A549 (cell line): ENCODE data around the gene ITFG1.

Experiments used
- CEBPB ChIP-seq, 2 experiments: fragments of >200 bp in 1 of 2; sonication (Bioruptor Twin) in 1 of 2; formaldehyde crosslinking in 1 of 2; IDR thresholded peaks; 2 replicates each; pipeline ENCODE4 v1.6.1; 2012 to 2016
- CHD4 ChIP-seq: fragments of 200-600 bp; sonication (generic); IDR thresholded peaks from 2 replicates; pipeline ENCODE4 v1.6.1; 2016; ENCODE audit warnings: antibody characterized with exemption, mild to moderate bottlenecking, borderline replicate concordance
- CTCF ChIP-seq: fragments of >200 bp; sonication (Bioruptor Twin); formaldehyde crosslinking; IDR thresholded peaks from 3 replicates; pipeline ENCODE4 v1.5.1; 2016
- EP300 ChIP-seq, 2 experiments: fragments of >200 bp; sonication (Bioruptor Twin); formaldehyde crosslinking; IDR thresholded peaks; 2 replicates in 1 of 2; 3 replicates in 1 of 2; pipeline ENCODE4 v1.6.1; 2016 to 2017
- JUN ChIP-seq, 2 experiments: fragments of >200 bp; sonication (Bioruptor Twin); formaldehyde crosslinking; IDR thresholded peaks; 2 replicates in 1 of 2; 3 replicates in 1 of 2; pipeline ENCODE4 v1.6.1; 2016 to 2017
- TF ChIP-seq, protein P1 (sequence below): fragments of 200-600 bp; sonication (generic); IDR thresholded peaks from 2 replicates; pipeline ENCODE4 v1.6.1; 2016; ENCODE audit warnings: antibody characterized with exemption, mild to moderate bottlenecking, moderate library complexity

GRCh38 chr16:47449788-47450187 lies 11.1 kb downstream of the ITFG1 start:
- TF ChIP-seq CEBPB (IDR thresholded peaks at IDR 0.05) (no peak), CTCF (no peak), CHD4 (no peak), EP300 (IDR thresholded peaks at IDR 0.05) (no peak), JUN (IDR thresholded peaks at IDR 0.05) (no peak)
- TF ChIP-seq, protein P1, sequence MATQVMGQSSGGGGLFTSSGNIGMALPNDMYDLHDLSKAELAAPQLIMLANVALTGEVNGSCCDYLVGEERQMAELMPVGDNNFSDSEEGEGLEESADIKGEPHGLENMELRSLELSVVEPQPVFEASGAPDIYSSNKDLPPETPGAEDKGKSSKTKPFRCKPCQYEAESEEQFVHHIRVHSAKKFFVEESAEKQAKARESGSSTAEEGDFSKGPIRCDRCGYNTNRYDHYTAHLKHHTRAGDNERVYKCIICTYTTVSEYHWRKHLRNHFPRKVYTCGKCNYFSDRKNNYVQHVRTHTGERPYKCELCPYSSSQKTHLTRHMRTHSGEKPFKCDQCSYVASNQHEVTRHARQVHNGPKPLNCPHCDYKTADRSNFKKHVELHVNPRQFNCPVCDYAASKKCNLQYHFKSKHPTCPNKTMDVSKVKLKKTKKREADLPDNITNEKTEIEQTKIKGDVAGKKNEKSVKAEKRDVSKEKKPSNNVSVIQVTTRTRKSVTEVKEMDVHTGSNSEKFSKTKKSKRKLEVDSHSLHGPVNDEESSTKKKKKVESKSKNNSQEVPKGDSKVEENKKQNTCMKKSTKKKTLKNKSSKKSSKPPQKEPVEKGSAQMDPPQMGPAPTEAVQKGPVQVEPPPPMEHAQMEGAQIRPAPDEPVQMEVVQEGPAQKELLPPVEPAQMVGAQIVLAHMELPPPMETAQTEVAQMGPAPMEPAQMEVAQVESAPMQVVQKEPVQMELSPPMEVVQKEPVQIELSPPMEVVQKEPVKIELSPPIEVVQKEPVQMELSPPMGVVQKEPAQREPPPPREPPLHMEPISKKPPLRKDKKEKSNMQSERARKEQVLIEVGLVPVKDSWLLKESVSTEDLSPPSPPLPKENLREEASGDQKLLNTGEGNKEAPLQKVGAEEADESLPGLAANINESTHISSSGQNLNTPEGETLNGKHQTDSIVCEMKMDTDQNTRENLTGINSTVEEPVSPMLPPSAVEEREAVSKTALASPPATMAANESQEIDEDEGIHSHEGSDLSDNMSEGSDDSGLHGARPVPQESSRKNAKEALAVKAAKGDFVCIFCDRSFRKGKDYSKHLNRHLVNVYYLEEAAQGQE = no peak
